22Rv1 (cell line): ENCODE measurements around the gene TMEM61.

ENCODE experiments used
- ZFX ChIP-seq: fragments of 450-650 bp; IDR thresholded peaks from 2 replicates; pipeline ENCODE4 v1.6.1; 2017; ENCODE audit warnings: antibody characterized with exemption, borderline replicate concordance
- TF ChIP-seq, protein P1 (sequence below): fragments of 450-650 bp; IDR thresholded peaks from 2 replicates; pipeline ENCODE4 v1.5.1; 2017; ENCODE audit warnings: mild to moderate bottlenecking

DNA sequence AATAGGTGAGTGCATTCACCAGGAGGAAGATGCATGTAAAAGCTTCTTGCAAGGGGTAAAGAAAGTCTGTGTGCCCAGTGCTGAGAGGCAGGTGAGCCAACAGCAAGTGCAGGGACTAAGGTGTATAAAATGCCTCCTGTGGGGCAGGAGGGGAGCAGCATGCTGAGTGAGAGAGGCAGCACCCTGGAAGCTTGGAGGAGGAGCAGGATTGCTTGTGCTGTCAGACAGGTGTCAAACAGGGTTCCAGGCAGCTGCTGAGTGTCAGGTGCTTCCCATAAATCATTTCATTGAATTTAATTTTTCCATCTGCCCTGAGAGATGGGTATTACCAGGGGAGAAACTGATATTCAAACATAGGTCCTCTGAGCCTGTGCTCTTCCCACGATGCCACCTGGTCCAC, 32.2 kb downstream of the TMEM61 start:
- TF ChIP-seq, protein P1, sequence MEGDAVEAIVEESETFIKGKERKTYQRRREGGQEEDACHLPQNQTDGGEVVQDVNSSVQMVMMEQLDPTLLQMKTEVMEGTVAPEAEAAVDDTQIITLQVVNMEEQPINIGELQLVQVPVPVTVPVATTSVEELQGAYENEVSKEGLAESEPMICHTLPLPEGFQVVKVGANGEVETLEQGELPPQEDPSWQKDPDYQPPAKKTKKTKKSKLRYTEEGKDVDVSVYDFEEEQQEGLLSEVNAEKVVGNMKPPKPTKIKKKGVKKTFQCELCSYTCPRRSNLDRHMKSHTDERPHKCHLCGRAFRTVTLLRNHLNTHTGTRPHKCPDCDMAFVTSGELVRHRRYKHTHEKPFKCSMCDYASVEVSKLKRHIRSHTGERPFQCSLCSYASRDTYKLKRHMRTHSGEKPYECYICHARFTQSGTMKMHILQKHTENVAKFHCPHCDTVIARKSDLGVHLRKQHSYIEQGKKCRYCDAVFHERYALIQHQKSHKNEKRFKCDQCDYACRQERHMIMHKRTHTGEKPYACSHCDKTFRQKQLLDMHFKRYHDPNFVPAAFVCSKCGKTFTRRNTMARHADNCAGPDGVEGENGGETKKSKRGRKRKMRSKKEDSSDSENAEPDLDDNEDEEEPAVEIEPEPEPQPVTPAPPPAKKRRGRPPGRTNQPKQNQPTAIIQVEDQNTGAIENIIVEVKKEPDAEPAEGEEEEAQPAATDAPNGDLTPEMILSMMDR, result no peak
- TF ChIP-seq ZFX, result no peak
